Neural progenitor cell (in vitro differentiated cells): ENCODE measurements around the gene ZNF549.

Experiments used
- EZH2 ChIP-seq: fragments of 200-600 bp; sonication (generic); IDR thresholded peaks from 2 replicates; pipeline ENCODE4 v1.6.1; 2017; ENCODE audit warnings: antibody characterized with exemption, mild to moderate bottlenecking, moderate library complexity
- TF ChIP-seq, protein P1 (sequence below): fragments of 200-600 bp; sonication (generic); IDR thresholded peaks from 2 replicates; pipeline ENCODE4 v1.5.1; 2017; ENCODE audit warnings: antibody characterized with exemption, mild to moderate bottlenecking

DNA sequence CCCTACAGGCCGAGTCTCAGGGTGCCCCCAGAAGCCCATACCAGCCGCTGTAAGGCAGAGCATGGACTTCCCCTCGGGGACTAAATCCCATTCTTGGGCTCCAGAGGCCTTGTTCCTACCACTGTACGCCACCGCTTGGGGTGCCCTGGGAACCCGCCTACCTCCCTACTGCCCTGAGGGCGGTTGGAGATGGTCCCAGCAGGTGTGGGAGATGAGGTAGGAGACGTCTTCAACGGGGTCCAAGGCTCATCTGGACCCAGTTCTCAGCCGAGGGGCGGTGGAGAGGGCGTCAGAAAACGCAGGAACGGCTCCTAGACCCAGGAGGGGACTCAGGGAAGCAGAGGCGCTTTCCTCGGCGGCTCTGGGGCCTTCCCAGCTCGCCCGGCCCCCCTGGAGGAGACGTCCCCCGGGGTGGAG is 56.0 kb downstream of the ZNF549 start:
- TF ChIP-seq, protein P1, sequence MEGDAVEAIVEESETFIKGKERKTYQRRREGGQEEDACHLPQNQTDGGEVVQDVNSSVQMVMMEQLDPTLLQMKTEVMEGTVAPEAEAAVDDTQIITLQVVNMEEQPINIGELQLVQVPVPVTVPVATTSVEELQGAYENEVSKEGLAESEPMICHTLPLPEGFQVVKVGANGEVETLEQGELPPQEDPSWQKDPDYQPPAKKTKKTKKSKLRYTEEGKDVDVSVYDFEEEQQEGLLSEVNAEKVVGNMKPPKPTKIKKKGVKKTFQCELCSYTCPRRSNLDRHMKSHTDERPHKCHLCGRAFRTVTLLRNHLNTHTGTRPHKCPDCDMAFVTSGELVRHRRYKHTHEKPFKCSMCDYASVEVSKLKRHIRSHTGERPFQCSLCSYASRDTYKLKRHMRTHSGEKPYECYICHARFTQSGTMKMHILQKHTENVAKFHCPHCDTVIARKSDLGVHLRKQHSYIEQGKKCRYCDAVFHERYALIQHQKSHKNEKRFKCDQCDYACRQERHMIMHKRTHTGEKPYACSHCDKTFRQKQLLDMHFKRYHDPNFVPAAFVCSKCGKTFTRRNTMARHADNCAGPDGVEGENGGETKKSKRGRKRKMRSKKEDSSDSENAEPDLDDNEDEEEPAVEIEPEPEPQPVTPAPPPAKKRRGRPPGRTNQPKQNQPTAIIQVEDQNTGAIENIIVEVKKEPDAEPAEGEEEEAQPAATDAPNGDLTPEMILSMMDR: no peak
- TF ChIP-seq EZH2: no peak
